GM18498 (cell line): ENCODE results near the gene WWC2.
"Not testable (repeated sequence)": the region's sequence is repeated elsewhere in the genome, so short reads cannot be mapped to it uniquely, and the experiment has no call there.

ENCODE experiments used
- ATAC-seq: cut with Tn5 transposase; IDR thresholded peaks from one replicate; pipeline ENCODE4 v1.9.1; 2021; ENCODE audit warnings: mild to moderate bottlenecking, moderate library complexity; ENCODE audit not compliant: unreplicated experiment

Gene WWC2

DNA sequence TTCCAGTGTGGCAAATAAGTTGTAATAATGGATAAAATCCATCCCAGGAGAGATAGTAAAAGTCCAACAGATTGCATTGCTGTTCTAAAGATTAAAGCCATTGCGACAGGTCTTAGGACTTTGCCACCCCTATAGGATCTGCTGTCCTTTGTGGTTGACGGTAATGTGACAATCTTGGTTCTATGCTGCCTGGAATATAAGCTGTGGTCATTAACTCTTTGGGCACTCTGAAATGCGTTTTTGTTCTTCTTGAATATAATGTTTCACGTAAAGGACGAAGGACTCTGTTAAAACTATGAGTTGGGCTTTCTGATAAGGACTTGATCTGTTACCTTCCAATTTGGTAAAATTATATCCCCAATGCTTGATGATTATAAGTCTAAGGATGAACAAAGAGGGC lies 223.3 kb downstream of the WWC2 start, which contains the start of gene CLDN24:
Gene CLDN24 (minus strand): TSS at position 101 of the 400 bp plus-strand sequence. CDS start 0 bp downstream, at position 101.
- ATAC-seq = no peak

DNA sequence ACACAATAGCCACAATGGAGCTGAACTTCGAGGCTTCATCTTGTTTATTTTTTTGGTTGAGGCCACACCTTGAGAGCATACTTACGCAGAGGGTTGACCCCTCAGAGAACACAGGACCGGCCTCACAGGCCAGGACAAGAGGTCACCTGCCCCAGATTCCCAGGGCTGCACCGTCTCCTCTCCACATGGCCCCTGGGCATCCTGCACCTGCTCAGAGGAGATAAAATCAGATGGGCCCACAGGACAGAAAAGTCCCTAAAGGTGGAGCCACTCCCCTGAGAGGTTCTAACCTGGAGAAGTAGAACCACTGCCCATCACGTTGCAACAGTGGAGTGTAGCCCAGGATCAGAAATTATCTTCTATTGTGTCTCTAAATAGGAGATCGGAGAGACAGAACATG lies 224.2 kb downstream of the WWC2 start:
- ATAC-seq = no peak

DNA sequence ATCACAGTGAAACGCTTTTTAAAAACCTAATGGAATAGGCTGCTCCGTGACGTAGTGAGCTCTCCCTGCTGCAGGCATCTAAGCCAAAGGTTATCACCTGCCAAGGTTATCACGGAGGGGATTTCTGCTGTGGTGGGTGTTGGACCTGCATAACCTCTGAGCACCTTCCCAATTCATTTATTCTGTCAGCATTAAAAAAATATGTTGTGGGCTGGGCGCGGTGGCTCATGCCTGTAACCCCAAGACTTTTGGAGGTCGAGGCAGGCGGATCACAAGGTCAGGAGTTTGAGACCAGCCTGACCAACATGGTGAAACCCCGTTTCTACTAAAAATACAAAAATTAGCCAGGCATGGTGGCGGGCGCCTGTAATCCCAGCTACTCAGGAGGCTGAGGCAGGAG lies 225.0 kb downstream of the WWC2 start:
- ATAC-seq = not testable (repeated sequence)

GRCh38 chr4:183324619-183325018 lies 225.6 kb downstream of the WWC2 start:
- ATAC-seq = no peak

DNA sequence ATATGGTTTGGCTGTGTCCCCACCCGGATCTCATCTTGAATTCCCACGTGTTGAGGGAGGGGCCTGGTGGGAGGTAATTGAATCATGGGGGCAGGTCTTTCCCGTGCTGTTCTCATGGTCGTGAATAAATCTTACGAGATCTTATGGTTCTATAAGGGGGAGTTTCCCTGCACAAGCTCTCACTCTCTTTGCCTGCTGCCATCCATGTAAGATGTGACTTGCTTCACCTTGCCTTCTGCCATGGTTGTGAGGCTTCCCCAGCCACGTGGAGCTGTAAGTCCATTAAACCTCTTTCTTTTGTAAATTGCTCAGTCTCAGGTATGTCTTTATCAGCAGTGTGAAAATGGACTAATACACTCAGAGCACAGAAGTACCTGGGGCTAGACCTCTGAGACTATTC lies 227.3 kb downstream of the WWC2 start:
- ATAC-seq = not testable (repeated sequence)

DNA sequence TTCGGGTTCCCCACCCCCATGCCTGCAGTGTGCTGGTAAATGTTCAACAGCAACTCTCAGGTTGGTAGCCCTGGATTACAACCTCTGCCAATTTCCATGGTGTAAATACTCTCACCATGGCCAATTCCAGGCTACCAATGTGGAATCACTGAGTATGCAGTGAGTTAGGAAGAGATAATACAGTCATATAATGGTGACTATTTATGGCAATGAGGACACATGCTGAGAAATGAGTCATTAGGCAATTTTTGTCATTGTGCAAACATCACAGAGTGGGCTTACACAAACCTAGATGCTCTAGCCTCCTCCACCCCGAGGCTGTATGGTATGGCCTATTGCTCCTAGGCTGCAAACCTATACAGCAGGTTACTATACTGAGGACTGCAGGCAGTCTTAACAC lies 227.8 kb downstream of the WWC2 start:
- ATAC-seq = no peak

DNA sequence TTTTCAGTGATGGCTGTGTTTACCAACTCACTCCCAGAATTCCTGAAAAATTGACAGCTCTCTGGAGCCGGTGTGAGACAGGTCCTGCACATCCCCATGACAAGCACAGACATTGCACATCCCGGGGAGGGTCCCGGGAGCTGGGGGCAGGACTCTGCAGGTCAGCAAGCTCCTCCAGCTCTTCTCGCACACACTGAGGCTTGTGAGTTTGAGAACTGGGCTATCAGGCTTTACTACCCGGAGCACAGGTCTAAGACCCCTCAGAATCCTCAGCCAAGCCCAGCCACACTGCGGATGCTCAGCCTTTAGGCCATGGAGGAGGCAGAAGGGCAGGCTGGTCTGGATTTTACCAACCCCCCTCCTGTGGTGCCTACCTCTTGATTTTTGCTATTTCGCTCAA lies 228.8 kb downstream of the WWC2 start:
- no peak for ATAC-seq

- ATAC-seq = no peak
These were observed 229.8 kb downstream of the WWC2 start for GRCh38 chr4:183328832-183329231.

DNA sequence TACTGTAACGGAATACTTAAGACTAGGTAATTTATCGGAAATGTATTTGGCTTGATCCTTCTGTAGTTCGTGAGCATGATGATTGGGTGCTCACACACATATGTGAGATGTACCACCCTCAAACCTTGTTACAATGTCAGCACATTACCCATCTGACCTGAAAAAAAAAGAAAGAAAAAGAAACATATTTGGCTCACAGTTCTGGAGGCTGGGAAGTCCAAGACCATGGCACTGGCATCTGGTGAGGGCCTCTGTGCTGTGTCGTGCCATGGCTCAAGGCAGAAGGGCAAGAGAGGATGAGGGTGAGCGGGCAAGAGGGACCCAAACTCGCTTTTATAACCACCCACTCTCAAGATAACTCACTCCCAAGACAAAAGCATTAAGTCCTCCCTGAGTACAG lies 230.2 kb downstream of the WWC2 start:
- ATAC-seq = no peak

DNA sequence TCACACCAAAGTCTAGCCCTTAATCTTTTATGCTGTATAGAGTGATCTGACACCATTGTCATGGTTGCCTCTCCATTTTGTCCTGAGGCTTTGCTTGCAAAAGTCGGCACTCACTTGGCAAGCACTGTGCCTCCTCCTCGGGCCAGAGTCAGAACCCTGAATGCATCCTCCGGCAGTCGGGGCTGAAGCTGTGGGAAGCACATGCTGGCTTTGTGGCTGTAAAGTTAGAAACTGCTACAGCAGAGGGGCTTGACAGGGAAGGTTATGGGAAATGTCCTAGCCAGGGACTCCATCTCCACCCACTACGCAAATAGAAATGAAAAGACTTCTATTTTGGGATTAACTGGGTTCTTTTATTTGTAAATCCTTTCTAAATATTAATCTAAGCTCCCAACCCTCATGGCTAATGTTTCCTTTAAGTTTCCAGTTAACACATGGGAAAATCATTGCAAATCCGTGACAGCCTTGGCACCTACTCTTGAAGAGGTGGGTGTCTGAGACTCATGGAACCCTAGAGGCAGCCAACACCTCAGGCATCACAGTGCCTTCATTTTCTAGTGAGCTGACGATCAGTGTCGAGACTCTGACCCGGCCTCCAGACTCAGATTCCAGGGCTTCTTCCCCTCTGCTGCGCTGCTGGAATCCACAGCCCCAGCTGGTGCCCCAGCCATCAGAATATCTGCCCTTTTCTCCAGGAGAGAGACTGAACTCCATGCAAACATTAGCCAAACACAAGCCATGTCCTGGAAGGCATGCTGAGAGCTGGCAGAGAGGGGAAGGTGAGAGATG lies 231.1 kb downstream of the WWC2 start:
- no peak for ATAC-seq

DNA sequence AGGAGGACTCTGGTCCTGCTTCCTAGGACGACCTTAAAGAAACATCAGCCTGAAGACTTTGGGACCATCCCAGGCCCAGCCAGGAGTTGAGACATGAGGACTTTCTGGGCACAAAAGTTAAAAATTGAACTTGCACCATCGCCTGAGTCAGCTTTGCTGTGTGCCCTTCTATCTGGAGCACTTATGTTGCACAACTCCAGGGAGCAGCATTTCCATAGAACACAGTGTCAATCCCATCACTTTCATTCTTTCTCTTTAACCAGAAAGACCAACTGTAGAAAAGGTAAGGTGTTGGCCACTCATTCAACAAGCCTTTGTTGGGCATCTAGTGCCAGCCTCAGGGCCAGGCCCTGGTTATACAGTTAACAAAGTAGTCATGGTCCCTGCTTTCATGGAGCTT lies 231.8 kb downstream of the WWC2 start:
- no peak for ATAC-seq

- ATAC-seq = no peak
These were observed 233.4 kb downstream of the WWC2 start for GRCh38 chr4:183332447-183332846.

DNA sequence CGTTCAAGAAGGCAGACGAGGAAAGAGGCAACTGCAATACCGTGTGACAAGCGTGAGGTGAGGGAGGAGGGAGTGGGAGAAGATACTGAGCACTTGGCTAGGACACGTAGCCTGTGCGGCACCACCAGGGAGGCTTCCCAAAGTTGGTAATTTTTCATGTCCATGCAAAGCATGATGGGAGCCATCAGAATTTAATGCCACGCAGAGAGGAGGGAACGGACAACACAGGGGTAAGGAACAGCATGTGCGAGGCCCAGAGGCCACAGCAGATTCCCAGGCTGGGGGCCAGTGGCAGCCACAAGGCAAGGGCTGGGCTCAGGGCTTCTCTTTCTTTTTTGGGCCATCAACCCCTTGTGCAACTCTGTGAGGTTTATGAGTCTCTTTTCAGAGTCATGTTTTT lies 234.1 kb downstream of the WWC2 start:
- no peak for ATAC-seq

GRCh38 chr4:183333983-183334382 lies 234.9 kb downstream of the WWC2 start:
- no peak for ATAC-seq

- ATAC-seq = no peak
These were observed 236.4 kb downstream of the WWC2 start for GRCh38 chr4:183335369-183335940.

DNA sequence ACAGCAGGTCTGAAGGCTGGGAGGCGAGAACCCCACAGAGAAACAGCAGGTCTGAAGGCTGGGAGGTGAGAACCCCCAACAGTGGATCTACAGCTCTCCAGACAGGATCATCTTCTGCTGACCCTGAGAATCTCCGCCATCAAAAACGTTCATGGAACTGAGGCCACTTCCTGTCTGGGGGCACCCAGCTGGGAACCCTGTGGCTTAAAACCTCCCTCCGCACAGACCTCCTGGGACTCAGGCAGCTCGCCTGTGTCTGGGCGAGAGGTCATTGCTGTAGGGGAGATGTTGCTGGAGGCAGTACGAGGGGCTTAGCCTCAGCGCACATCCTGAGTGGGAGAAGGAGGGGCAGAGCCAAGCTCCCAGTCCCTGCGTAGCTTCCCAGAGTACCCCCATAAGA lies 238.3 kb downstream of the WWC2 start:
- ATAC-seq = no peak

DNA sequence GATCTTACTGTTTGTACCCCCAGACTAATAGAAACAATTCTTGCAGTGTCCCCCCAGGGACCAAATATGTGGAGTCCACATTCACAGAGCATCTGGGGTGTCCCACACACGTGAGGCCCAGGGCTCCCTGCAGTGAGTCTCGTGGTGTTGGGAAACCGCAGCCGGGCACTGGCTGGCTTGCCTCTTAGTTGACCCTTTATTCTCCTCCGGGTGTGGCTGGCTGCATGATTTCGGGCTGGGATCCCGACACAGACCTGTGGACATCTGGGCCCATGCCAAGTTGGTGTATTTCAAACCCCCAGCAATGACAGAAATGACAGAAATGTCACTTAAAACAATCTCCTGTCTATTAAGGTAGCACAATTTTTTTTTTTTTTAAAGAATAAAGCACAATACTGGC lies 238.8 kb downstream of the WWC2 start:
- no peak for ATAC-seq

DNA sequence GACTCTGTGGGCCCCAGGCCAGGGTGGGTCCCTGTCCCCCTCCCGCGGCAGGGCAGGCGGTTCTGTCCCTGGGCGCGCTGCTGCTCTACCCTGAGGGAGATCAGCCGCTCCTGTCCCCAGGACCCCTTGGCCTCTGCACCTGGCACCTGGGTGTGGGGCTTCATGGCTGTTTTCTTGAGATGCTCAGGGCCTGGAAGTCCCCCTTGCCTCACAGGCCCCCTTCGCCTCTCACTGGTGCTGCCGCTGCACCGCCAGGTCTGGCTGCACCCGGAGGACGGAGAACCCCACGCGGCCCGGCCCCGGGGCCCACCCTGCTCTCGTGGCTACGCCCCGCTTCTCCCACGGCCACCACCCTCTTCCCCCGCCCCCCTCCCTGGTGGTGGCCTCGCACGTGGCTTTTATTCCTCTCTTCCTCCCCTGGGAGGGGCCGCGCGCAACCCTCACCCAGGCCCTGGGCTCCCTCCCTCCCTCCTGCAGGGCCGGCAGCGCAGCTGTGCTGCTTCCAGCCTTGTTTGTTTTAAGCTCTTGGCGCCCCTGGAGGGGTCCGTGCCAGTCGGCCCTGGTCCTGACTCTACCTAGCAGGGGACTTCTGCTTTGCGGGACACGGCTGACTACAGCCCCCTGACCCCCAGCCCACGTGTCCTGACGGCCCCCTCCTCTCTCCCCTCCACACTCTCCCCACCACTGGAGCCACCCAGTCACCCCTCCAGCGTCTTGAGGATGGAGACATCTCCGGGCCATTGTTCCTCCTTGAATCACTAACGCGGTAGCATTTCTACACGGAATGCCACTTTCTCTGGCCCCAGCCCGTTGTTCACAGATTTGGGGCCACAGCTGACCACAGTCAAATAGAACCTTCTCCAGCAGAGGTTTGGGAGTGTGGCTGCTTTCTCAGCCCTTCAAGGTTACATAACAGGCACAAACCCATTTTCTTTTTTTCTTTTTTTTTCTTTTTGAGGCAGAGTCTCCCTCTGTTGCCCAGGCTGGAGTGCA lies 243.8 kb downstream of the WWC2 start:
- ATAC-seq = no peak

- ATAC-seq = no peak
These were observed 244.7 kb downstream of the WWC2 start for GRCh38 chr4:183343730-183344129.

DNA sequence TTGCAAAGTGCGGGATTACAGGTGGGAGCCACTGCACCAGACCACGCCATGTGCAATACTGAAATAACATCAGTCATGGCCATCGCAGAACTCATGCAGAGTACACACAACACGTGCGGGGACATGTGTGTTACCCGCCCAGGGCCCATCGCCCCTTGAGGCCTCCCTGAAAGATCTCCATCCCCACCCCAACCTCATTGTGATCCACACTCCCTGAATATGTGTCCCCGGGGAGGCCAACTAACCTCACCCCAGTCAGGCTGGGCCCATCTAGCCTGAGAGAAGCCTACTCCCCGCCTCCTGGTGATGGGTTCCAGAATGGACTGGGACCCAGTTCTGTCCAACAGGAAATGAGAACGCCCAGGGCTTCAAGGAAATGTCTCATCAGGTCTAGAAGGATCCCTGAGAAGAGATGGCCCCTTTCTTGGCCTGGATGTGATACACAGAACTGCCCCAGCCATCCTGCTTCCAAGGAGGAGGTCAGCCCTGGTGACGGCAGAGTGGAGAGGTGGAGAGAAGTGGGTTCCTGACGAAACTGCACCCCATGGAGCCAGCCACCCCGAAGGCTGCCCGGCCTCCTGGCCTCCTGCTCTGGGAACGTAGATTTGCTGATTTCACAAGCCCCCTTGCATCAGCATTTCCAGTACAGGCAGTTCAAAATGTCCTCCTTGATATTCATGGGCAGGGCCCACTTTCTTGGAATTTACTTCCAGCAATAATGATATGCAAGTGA lies 245.6 kb downstream of the WWC2 start:
- no peak for ATAC-seq

DNA sequence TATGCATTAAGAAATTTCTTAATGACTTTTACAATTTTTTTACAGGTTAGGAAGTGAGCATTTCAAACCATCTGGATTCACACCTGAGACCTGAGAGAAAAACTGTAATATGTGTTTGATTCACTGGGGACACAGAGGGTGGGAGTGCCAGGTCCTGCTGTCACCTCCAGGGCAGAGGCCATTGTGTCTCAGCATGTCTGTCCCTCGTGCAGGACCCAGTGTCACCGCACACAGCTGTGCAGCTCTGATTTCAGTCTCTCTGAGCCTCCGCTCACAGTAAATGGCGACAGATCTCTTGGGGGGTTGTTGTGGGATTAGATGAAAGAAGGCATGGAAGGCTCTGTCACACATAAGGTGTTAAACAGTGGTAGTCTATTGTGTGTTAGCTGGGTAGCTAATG lies 246.2 kb downstream of the WWC2 start:
- ATAC-seq = no peak
